ENCODE measurements around the gene MEGF11.
"Not testable (repeated sequence)": the region's sequence is repeated elsewhere in the genome, so short reads cannot be mapped to it uniquely, and the experiment has no call there.

Gene MEGF11

GRCh38 chr15:66021496-66022162 is 231.9 kb downstream of the MEGF11 start:
- no peak for DNase-seq

GRCh38 chr15:66019826-66020398 is 233.6 kb downstream of the MEGF11 start:
- DNase-seq: no peak

- DNase-seq: no peak
Measured at GRCh38 chr15:66019368-66019767, 234.2 kb downstream of the MEGF11 start.

GRCh38 chr15:66018488-66018797 is 235.1 kb downstream of the MEGF11 start:
- DNase-seq: no peak

GRCh38 chr15:66017792-66018487 is 235.6 kb downstream of the MEGF11 start:
- no peak for DNase-seq

GRCh38 chr15:66017000-66017399 is 236.6 kb downstream of the MEGF11 start:
- no peak for DNase-seq

- no peak for DNase-seq
Measured at GRCh38 chr15:66016199-66016598, 237.4 kb downstream of the MEGF11 start.

GRCh38 chr15:66014635-66015182 is 238.8 kb downstream of the MEGF11 start:
- no peak for DNase-seq

- no peak for DNase-seq
Measured at GRCh38 chr15:66014022-66014421, 239.5 kb downstream of the MEGF11 start.

GRCh38 chr15:66008940-66009562 is 244.5 kb downstream of the MEGF11 start:
- DNase-seq: no peak

- DNase-seq: peak; percentile 49
Measured at GRCh38 chr15:66007663-66008262, 245.8 kb downstream of the MEGF11 start.

- no peak for DNase-seq
Measured at GRCh38 chr15:66006986-66007385, 246.6 kb downstream of the MEGF11 start.

GRCh38 chr15:66004618-66005262 is 248.8 kb downstream of the MEGF11 start:
- DNase-seq: peak; percentile 71

GRCh38 chr15:66003129-66003528 is 250.4 kb downstream of the MEGF11 start:
- not testable (repeated sequence) for DNase-seq

- no peak for DNase-seq
Measured at GRCh38 chr15:66001717-66002426, 251.7 kb downstream of the MEGF11 start.

- DNase-seq: no peak
Measured at GRCh38 chr15:66001042-66001441, 252.5 kb downstream of the MEGF11 start.

GRCh38 chr15:65998486-65998885 is 255.1 kb downstream of the MEGF11 start:
- DNase-seq: no peak

GRCh38 chr15:65996901-65997300 is 256.6 kb downstream of the MEGF11 start:
- no peak for DNase-seq

- DNase-seq: no peak
Measured at GRCh38 chr15:65994832-65995231, 258.7 kb downstream of the MEGF11 start.

GRCh38 chr15:65993762-65994161 is 259.8 kb downstream of the MEGF11 start:
- no peak for DNase-seq

- no peak for DNase-seq
Measured at GRCh38 chr15:65993236-65993635, 260.3 kb downstream of the MEGF11 start.
